GM11168 (cell line): ENCODE measurements around the gene NHSL2.

Experiments
- in situ Hi-C: fragments of 300-500 bp; cut with MboI; formaldehyde crosslinking; loops from one replicate; pipeline ENCODE4 v1.12.0; 2022; ENCODE audit warnings: low sequenced_read_pairs; ENCODE audit not compliant: unreplicated experiment

Gene NHSL2

GRCh38 chrX:71976753-71977152 lies 66.1 kb downstream of the NHSL2 start:
- in situ Hi-C loops: no loop called here

DNA sequence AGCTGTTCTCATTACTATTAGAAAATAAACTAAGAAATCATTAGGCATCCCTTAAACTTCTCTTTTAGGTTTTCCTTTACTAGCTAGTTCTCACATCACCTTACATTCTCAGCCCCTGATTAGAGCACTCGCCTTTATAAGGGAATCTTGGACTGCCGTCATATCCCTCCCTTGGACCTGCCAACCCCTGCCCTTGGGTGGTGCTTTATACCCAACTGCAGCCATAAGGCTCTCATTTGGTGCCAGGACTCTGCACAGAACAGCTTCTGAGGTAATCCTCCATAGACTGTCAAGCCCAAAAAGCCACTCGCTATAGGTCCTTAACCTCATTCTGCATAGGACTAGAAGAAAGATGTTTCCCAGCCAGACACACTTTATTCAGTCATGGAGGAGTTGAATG lies 67.5 kb downstream of the NHSL2 start:
- in situ Hi-C loops: no loop called here

GRCh38 chrX:71989768-71990426 lies 79.3 kb downstream of the NHSL2 start:
- in situ Hi-C loops: no loop called here

DNA sequence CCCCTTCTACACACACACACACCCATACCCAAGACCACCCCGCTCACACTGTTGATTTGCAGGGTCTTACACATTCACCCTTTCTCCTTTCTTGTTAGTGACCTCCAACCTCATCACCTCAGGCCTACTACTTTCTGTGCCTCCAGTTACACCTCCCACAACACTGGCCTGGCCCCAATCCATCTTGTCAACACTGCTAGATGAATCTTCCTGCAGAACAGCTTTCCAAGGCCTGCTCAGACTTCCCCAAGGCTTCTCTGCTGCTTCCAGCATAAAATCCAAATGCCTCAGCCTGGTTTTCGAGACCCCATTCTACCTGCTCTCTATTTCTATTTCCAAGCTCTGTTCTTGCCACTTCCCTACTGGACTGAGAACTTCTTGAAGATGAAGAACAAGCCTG lies 79.9 kb downstream of the NHSL2 start:
- in situ Hi-C loops: no loop called here

GRCh38 chrX:71991164-71991563 lies 80.5 kb downstream of the NHSL2 start:
- in situ Hi-C loops: no loop called here

GRCh38 chrX:71992711-71993110 lies 82.1 kb downstream of the NHSL2 start:
- in situ Hi-C loops: no loop called here

DNA sequence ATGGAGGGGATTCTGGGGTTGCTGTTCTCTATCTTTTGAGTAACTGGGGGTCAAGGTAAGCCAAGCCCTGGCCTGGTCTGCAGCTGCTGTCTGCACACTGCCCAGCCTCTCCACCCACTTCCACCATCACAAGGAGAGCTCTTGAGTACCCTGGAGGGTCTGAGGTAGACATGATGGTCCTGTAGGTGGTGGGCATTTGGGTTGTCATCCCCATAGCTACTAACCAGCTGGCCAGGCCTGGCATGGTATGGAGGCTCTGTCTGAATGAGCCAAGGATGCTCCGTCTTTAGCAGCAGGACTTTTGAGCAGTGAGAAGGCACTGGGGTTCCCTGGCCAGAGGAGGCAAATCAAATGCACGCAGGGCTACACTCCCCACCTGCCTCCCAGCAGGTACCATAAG lies 82.7 kb downstream of the NHSL2 start:
- in situ Hi-C loops: no loop called here

DNA sequence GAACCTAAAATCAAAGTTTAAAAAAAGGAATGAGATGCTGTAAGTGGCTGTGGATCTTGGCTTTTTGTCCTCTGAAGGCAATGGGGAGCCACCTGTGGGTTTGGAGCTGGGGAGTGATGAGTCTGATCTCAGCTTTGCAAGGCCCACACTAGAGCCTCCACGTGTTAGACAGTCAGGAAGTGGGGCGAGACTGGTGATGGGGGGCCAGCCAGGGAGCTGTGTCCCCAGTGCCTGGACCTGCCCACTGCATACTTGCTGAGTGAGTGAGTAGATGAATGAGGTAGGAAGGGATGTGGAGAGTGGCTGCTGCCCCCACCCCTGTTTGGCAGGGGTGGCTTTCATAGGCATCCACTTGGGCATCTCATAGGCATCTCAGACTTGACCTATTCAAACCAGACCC lies 84.0 kb downstream of the NHSL2 start:
- in situ Hi-C loops: no loop called here

DNA sequence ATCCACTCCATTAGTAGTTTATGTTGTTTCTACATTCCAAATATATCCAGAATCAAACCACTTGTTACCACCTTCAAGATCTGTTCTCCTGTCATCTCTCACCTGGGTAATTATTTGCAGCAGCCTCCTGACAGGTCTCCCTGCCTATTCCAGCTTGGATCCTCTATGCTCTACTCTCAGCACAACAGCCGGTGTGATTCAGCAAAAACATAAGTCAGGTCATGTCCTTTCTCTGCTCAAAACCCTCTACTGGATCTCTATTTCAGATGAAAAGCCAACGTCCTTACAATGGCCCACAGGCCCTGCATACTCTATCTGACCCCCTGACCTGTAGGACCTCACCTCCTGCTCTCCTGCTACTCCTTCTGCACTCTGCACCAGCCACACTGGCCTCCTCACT lies 84.5 kb downstream of the NHSL2 start:
- in situ Hi-C loops: no loop called here

- in situ Hi-C loops: no loop called here
These were observed 85.5 kb downstream of the NHSL2 start for GRCh38 chrX:71996136-71996535.

- in situ Hi-C loops: no loop called here
These were observed 86.2 kb downstream of the NHSL2 start for GRCh38 chrX:71996826-71997225.

GRCh38 chrX:71997320-71997719 lies 86.7 kb downstream of the NHSL2 start:
- in situ Hi-C loops: no loop called here

DNA sequence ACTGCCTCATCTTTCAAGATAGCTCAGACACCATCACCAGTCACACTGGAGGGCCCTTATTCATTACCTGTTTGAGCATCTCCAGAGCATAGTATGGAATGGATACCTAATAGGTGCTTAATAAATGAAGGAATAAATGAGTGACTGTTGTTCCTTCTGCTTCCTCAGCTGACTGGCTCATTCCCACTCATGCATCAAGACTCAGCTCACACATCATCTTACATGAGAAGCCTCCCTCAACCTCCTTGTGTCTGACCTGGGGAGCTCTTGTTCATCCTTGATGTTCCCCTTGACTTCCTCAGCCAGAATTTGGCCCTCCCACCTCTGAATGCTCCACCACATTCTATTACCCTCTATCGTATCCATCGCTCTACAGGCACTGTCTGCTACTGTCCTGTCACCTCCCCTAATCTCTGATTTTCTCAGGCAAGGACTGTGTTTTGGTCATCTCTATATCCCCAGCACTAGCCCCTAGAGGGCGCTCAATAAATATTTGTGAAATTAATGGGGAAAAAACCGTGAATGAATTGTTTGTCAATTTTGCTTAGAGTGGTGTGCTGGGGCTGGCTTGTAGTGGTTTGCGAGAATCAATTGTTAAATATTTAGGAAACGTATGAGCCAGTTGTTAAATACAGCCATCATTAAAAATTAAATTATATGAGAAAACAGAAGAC lies 88.3 kb downstream of the NHSL2 start:
- in situ Hi-C loops: no loop called here

DNA sequence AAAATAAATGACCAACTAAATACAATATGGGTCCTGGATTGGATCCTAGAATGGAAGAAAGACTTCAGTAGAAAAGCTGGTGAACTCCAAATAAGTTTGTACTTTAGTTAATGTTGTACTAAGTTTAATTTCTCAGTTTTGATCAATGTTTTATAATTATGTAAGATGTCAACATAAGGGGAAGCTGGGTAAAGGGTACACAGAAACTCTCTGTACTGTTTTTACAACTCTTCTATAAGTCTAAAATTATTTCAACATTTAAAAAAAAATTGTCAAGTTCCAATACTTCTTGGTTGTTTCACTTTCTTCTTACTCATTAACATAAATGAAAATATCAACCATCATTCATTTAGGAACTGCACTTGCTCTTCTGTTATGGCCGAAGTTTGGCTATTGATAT lies 88.9 kb downstream of the NHSL2 start:
- in situ Hi-C loops: no loop called here

- in situ Hi-C loops: no loop called here
These were observed 90.8 kb downstream of the NHSL2 start for GRCh38 chrX:72001471-72001870.

- in situ Hi-C loops: no loop called here
These were observed 91.3 kb downstream of the NHSL2 start for GRCh38 chrX:72001906-72002305.

GRCh38 chrX:72002875-72003274 lies 92.2 kb downstream of the NHSL2 start:
- in situ Hi-C loops: no loop called here

DNA sequence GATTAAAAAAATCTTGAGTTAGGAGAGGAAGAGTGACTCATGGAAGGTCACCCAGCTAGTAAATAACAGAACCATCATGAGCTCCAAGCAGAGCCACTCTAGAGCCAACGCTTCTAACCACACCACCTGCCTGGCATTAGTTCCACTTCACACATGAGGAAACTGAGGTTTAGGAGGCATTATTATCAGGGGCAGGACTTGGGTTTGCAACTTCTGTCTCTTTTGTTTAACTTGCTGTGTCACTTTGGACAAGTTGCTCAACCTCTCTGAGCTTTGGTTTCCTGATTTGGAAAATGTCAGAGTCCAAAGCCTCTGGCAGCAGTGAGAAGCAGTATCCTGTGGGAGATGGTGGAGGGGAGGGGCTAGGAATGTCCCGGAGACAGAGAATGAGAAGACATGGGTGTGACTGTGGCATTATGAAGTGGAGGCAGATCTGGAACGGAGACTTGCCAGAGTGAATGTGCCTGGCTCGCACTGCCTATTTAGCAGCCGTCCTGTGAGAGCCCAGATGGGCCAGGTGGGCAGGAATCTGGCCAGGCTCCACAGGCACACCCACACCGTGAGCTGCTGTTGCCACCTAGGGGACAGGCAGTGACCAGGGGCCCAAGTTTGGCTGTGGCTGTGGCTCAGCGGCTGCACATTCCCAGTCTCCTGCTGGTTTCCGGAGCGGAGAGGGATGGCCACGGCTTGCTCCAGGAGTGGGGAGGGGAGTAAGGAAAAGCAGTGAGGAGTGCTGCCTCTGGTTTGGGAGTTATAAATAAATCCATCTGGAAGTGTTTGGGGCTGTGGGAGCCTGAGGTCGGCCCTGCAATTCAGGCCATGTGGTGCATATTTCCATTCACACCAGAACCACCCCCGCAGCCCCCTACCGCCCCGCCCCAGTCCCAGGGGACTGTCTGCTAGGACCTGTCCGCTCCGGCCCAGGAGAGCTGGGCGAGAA lies 93.4 kb downstream of the NHSL2 start:
- in situ Hi-C loops: no loop called here

DNA sequence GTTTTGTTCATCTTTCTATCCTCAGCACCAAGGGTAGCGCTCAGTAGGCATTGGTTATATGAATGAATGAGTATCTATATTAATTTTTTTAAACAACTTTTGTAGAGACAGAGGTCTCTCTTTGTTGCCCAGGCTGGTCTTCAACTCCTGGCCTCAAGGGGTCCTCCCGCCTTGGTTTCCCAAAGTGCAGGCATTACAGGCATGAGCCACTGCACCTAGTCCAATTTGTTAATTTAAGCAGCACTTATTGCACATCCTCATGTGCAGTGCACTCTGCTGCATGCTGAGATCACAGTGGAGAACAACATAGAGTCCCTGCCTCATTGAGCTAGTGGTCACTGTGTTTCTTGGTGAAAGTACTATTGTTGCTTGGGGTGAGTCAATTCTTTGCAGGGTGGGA lies 94.4 kb downstream of the NHSL2 start:
- in situ Hi-C loops: loop anchor here (5.0 kb wide), 1 partner anchor 122 kb away; no protein-coding TSS in a partner anchor

DNA sequence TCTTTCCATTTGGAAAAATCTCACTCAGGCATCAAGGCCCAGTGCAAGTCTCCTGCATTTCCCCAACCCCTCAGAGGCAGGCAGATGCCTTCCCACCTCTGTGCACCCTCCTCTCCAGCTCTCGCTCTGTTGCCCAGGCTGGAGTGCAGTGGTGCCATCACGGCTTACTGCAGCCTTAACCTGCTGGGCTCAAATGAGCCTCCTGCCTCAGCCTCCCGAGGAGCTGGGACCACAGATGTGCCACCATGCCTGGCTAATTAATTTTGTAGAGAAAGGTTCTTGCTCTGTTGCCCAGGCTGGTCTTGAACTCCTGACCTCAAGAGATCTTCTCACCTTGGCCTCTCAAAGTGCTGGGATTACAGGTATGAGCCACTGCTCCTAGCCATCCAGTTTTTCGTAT lies 95.8 kb downstream of the NHSL2 start:
- in situ Hi-C loops: loop anchor here (5.0 kb wide), 1 partner anchor 121 kb away; no protein-coding TSS in a partner anchor

DNA sequence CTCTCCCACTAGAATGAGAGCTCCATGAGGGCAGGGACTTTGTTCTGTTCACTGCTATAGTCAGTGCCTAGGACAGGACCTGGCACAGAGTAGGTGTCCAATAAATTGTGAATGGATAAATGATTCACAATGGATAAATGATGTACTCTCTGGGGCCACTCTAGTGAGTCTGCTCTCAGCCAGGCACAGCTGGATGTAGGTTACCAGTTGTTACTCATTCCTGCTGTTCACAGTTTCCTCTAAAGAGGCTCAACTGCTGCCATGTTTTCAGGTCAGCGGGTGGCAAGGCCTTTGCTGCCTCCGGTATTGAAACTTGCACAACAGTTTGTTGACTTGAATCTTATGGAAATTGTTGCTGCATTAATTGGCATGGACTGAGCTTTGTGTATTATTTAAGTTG lies 99.1 kb downstream of the NHSL2 start:
- in situ Hi-C loops: loop anchor here (5.0 kb wide), 1 partner anchor 118 kb away; no protein-coding TSS in a partner anchor
